ENCODE results near the gene EFL1. TPM values are rescaled to one million over a fixed set of nuclear protein-coding genes. Genes with fewer than 3 reads are reported as not detected.

Gene EFL1
- total and polyA plus RNA-seq, 9 of the 15 experiments (the other 6 are each of a cell fraction or from before 2014, with no cell fraction given), result 4.8 to 32.5 (median 16.9) TPM

- ATAC-seq, result no peak
- H4K20me1 ChIP-seq (replicated peaks; ENCODE audit: control insufficient read depth, insufficient read depth, low read length), result no peaks in the 10 kb centered on the region
- BruUV-seq (replicated peaks), result no TSS peak
- no peaks in the 10 kb centered on the region for H3K27me3 ChIP-seq (ENCODE audit: control insufficient read depth in 2 of 2, insufficient read depth in 2 of 2, low read length in 2 of 2)
- ChIA-PET CTCF (ENCODE audit: low intra/inter-chr PET ratio) (no interaction called here), POLR2A (interaction anchor here (0.8 kb wide), 1 partner anchor 586 kb away, joined by 3 read pairs; no protein-coding TSS in a partner anchor)
- no peak overlapping the region for H3K4me2 ChIP-seq (ENCODE audit: insufficient read depth, low read length)
- peaks cover 3% of the 10 kb centered on the region; the same call in 1 of the 3 replicates for H3K36me3 ChIP-seq (ENCODE audit: control insufficient read depth, insufficient read depth, low read length)
- H3K4me1 ChIP-seq (replicated peaks in 1 of 2; ENCODE audit: control insufficient read depth in 2 of 2, insufficient read depth in 2 of 2, low read length in 2 of 2), result peaks cover 0 to 2% of the 10 kb centered on the region in 2 experiments; a peak in 1 of 5 replicates
- intact Hi-C loops (cut with micrococcal nuclease) (no loop called here), in situ Hi-C loops (cut with MboI) (no loop called here)
- H3K9ac ChIP-seq (ENCODE audit: insufficient read depth in 1 of 2, low read depth in 2 of 2, low read length in 2 of 2), result no peak overlapping the region
- H3K27ac ChIP-seq (ENCODE audit: extremely low read depth, low read depth, low read length), result no peak overlapping the region
- H3K9me1 ChIP-seq (ENCODE audit: control insufficient read depth, insufficient read depth, low read length), result no peaks in the 10 kb centered on the region
- no peak overlapping the region for H3K4me3 ChIP-seq
- no peak overlapping the region for H2AFZ ChIP-seq (ENCODE audit: low read depth, low read length)
- H3K9me3 ChIP-seq (replicated peaks; ENCODE audit: control insufficient read depth, insufficient read depth, low read depth, low read length), result no peaks in the 10 kb centered on the region; the same call in none of the 2 replicates
- no peak for TF ChIP-seq FOXA1 (IDR thresholded peaks at IDR 0.05; ENCODE audit: borderline replicate concordance)
- no peak for TF ChIP-seq ZNF512 (tag; IDR thresholded peaks at IDR 0.05)
- TF ChIP-seq SMARCB1 (IDR thresholded peaks at IDR 0.05; ENCODE audit: insufficient read length, low read depth), result no peak
- TF ChIP-seq CREM (IDR thresholded peaks at IDR 0.05; ENCODE audit: low read depth), result no peak
- TF ChIP-seq CBX5 (IDR thresholded peaks at IDR 0.05; ENCODE audit: borderline replicate concordance, low read depth), result no peak
- no peak for TF ChIP-seq FIP1L1 (IDR thresholded peaks at IDR 0.05; ENCODE audit: low read depth, low read length, poor library complexity, severe bottlenecking)
- TF ChIP-seq ETV1 (tag; conservative IDR thresholded peaks at IDR 0.05; ENCODE audit: low read depth), result no peak
- no peak for TF ChIP-seq KAT7 (CRISPR knock-in tag; IDR thresholded peaks at IDR 0.05; ENCODE audit: borderline replicate concordance)
- TF ChIP-seq MECOM (CRISPR knock-in tag; IDR thresholded peaks at IDR 0.05), result no peak
- TF ChIP-seq FOXK1 (CRISPR knock-in tag; IDR thresholded peaks at IDR 0.05; ENCODE audit: borderline replicate concordance), result no peak
- TF ChIP-seq ZNF175 (CRISPR knock-in tag; IDR thresholded peaks at IDR 0.05; ENCODE audit: low read depth), result no peak
- no peak for TF ChIP-seq ZFP30 (CRISPR knock-in tag; IDR thresholded peaks at IDR 0.05; ENCODE audit: borderline replicate concordance)
- no peak for TF ChIP-seq NCOA6 (IDR thresholded peaks at IDR 0.05)
- no peak for TF ChIP-seq TARDBP (IDR thresholded peaks at IDR 0.05)
- no peak for TF ChIP-seq PBX2 (CRISPR knock-in tag; IDR thresholded peaks at IDR 0.05; ENCODE audit: low read depth)
- TF ChIP-seq PBX2 (tag; conservative IDR thresholded peaks at IDR 0.05; ENCODE audit: low read depth), result no peak
- no peak for TF ChIP-seq PTRF (tag; IDR thresholded peaks at IDR 0.05)
- no peaks in the 10 kb centered on the region for H3K79me2 ChIP-seq (ENCODE audit: control insufficient read depth, insufficient read depth, low read length)
- no peak for DNase-seq (ENCODE audit: extremely low read depth in 1 of 4, low spot score in 3 of 4)
- no peak for FAIRE-seq
Measured at GRCh38 chr15:82275410-82275809, 12.9 kb upstream of the EFL1 start.

All from K562 (cell line).